ENCODE data around the gene TMEM74B. TPM values are rescaled to one million over a fixed set of nuclear protein-coding genes. Genes with fewer than 3 reads are reported as not detected.

Gene TMEM74B
- total RNA-seq, 1 experiment from 2014 or later, result 1.1 TPM

DNA sequence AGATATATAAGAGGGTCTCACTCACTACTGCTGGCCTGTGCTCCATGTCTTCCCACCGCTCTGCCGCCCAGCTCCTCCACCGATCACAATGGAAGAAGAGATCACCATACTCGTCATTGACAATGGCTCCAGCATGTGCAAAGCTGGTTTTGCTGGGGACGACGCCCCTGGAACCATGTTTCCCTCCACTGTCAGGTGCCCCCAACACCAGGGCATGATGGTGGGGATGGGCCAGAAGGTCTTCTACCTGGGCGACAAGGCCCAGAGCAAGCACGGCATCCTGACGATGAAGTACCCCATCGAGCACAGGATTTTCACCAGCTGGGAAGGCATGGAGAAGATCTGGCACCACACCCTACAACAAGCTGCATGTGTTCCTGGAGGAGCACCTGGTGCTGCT lies 24.3 kb downstream of the TMEM74B start:
- Histone ChIP-seq H3K4me3 (ENCODE audit: low read depth in 2 of 2, low read length in 2 of 2) (no peak overlapping the region), H3K27me3 (ENCODE audit: control insufficient read depth, insufficient read depth, low read length) (no peaks in the 10 kb centered on the region), H3K4me1 (ENCODE audit: control insufficient read depth, insufficient read depth, low read length) (no peaks in the 10 kb centered on the region), H3K9me3 (ENCODE audit: control insufficient read depth, insufficient read depth, low read depth, low read length) (no peaks in the 10 kb centered on the region), H3K27ac (ENCODE audit: low read length) (no peak overlapping the region), H3K36me3 (ENCODE audit: control insufficient read depth, insufficient read depth, low read length) (peaks cover 4% of the 10 kb centered on the region; the same call in 1 of the 2 replicates)
- in situ Hi-C loops (cut with HindIII; ENCODE audit: low pct_unique_long_range_greater_than_20kb, low sequenced_read_pairs) (no loop called here), intact Hi-C loops (cut with micrococcal nuclease; ENCODE audit: unreplicated experiment) (no loop called here)
- CTCF ChIA-PET, result no interaction called here
- DNase-seq (ENCODE audit: low read depth, low spot score) (no peak), ATAC-seq (no peak)
- POLR2A ChIA-PET, result no interaction called here
- no peak for TF ChIP-seq SIN3A (IDR thresholded peaks at IDR 0.05; ENCODE audit: borderline replicate concordance, insufficient read depth, low read depth, low read length)
- no peak for TF ChIP-seq TCF7L2 (IDR thresholded peaks at IDR 0.05; ENCODE audit: low read depth, low read length)
- TF ChIP-seq, protein P1, sequence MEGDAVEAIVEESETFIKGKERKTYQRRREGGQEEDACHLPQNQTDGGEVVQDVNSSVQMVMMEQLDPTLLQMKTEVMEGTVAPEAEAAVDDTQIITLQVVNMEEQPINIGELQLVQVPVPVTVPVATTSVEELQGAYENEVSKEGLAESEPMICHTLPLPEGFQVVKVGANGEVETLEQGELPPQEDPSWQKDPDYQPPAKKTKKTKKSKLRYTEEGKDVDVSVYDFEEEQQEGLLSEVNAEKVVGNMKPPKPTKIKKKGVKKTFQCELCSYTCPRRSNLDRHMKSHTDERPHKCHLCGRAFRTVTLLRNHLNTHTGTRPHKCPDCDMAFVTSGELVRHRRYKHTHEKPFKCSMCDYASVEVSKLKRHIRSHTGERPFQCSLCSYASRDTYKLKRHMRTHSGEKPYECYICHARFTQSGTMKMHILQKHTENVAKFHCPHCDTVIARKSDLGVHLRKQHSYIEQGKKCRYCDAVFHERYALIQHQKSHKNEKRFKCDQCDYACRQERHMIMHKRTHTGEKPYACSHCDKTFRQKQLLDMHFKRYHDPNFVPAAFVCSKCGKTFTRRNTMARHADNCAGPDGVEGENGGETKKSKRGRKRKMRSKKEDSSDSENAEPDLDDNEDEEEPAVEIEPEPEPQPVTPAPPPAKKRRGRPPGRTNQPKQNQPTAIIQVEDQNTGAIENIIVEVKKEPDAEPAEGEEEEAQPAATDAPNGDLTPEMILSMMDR (IDR thresholded peaks at IDR 0.05), result no peak
- TF ChIP-seq, protein P2, sequence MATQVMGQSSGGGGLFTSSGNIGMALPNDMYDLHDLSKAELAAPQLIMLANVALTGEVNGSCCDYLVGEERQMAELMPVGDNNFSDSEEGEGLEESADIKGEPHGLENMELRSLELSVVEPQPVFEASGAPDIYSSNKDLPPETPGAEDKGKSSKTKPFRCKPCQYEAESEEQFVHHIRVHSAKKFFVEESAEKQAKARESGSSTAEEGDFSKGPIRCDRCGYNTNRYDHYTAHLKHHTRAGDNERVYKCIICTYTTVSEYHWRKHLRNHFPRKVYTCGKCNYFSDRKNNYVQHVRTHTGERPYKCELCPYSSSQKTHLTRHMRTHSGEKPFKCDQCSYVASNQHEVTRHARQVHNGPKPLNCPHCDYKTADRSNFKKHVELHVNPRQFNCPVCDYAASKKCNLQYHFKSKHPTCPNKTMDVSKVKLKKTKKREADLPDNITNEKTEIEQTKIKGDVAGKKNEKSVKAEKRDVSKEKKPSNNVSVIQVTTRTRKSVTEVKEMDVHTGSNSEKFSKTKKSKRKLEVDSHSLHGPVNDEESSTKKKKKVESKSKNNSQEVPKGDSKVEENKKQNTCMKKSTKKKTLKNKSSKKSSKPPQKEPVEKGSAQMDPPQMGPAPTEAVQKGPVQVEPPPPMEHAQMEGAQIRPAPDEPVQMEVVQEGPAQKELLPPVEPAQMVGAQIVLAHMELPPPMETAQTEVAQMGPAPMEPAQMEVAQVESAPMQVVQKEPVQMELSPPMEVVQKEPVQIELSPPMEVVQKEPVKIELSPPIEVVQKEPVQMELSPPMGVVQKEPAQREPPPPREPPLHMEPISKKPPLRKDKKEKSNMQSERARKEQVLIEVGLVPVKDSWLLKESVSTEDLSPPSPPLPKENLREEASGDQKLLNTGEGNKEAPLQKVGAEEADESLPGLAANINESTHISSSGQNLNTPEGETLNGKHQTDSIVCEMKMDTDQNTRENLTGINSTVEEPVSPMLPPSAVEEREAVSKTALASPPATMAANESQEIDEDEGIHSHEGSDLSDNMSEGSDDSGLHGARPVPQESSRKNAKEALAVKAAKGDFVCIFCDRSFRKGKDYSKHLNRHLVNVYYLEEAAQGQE (IDR thresholded peaks at IDR 0.05; ENCODE audit: insufficient read depth in 1 of 2, low read depth in 2 of 2, low read length in 1 of 2), result no peak
- no peak for TF ChIP-seq POLR2AphosphoS5 (IDR thresholded peaks at IDR 0.05; ENCODE audit: low read depth, low read length)
- no TSS peak for BruUV-seq (replicated peaks)

DNA sequence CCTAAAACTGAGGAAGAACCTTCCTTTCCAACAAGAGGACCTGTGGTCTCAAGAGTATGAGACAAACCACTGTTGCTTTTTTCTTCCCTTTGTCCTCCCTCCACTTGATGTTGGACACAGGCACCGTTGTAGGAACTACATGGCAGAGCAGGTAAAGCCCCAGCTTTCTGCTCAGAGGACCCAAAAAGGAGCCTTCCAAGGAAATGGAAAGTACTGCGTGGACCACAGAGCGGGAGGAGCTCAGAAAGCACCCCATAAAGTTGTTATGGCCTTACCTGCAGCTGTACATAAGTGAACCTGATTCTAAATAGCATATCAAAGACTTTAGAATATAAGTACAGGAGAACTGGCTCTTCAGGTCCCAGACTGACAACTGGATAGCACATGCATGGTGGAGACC lies 29.4 kb downstream of the TMEM74B start:
- CTCF ChIA-PET, result no interaction called here
- no peak for DNase-seq (ENCODE audit: low read depth, low spot score)
- TF ChIP-seq TCF7L2 (IDR thresholded peaks at IDR 0.05; ENCODE audit: low read depth, low read length), result no peak
- TF ChIP-seq SIN3A (IDR thresholded peaks at IDR 0.05; ENCODE audit: borderline replicate concordance, insufficient read depth, low read depth, low read length), result no peak
- TF ChIP-seq POLR2AphosphoS5 (IDR thresholded peaks at IDR 0.05; ENCODE audit: low read depth, low read length), result no peak
- TF ChIP-seq, protein P1 (IDR thresholded peaks at IDR 0.05), result no peak
- TF ChIP-seq, protein P2 (IDR thresholded peaks at IDR 0.05; ENCODE audit: insufficient read depth in 1 of 2, low read depth in 2 of 2, low read length in 1 of 2), result no peak

More for the DNA sequence above, 29.4 kb downstream of the TMEM74B start:
- POLR2A ChIA-PET, result no interaction called here
- BruUV-seq (replicated peaks), result no TSS peak
- peaks cover 13% of the 10 kb centered on the region for H3K36me3 ChIP-seq (ENCODE audit: control insufficient read depth, insufficient read depth, low read length)
- H3K27ac ChIP-seq (ENCODE audit: low read length), result no peak overlapping the region
- no peak overlapping the region for H3K4me3 ChIP-seq (ENCODE audit: low read depth in 2 of 2, low read length in 2 of 2)
- H3K9me3 ChIP-seq (ENCODE audit: control insufficient read depth, insufficient read depth, low read depth, low read length), result no peaks in the 10 kb centered on the region
- in situ Hi-C loops (cut with HindIII; ENCODE audit: low pct_unique_long_range_greater_than_20kb, low sequenced_read_pairs) (no loop called here), intact Hi-C loops (cut with micrococcal nuclease; ENCODE audit: unreplicated experiment) (no loop called here)
- H3K4me1 ChIP-seq (ENCODE audit: control insufficient read depth, insufficient read depth, low read length), result no peaks in the 10 kb centered on the region
- ATAC-seq, result no peak
- H3K27me3 ChIP-seq (ENCODE audit: control insufficient read depth, insufficient read depth, low read length), result no peaks in the 10 kb centered on the region
